IPS-15b (cell line): ENCODE measurements around the gene HFE.
A peak's percentile ranks its signal among the peaks of the same experiment; 100 is the strongest.
"Not testable (repeated sequence)": the region's sequence is repeated elsewhere in the genome, so short reads cannot be mapped to it uniquely, and the experiment has no call there.

Source experiments
- H3K27me3 ChIP-seq: one replicate; pipeline ENCODE4 v1.6.1; 2013; ENCODE audit warnings: low read length; ENCODE audit not compliant: control insufficient read depth, insufficient read depth
- H3K36me3 ChIP-seq: one replicate; pipeline ENCODE4 v1.6.1; 2013; ENCODE audit warnings: low read length; ENCODE audit not compliant: control insufficient read depth, insufficient read depth
- H3K4me1 ChIP-seq: one replicate; pipeline ENCODE4 v1.6.1; 2013; ENCODE audit warnings: mild to moderate bottlenecking, low read length; ENCODE audit not compliant: control insufficient read depth, insufficient read depth
- H3K4me3 ChIP-seq: one replicate; pipeline ENCODE4 v1.5.1; 2013; ENCODE audit warnings: low read depth, low read length
- H3K9ac ChIP-seq: one replicate; pipeline ENCODE4 v1.6.1; 2013; ENCODE audit warnings: low read depth, mild to moderate bottlenecking, low read length
- H3K9me3 ChIP-seq: one replicate; pipeline ENCODE4 v1.6.1; 2013; ENCODE audit warnings: mild to moderate bottlenecking, low read length; ENCODE audit not compliant: control insufficient read depth, insufficient read depth

HFE gene, protein sequence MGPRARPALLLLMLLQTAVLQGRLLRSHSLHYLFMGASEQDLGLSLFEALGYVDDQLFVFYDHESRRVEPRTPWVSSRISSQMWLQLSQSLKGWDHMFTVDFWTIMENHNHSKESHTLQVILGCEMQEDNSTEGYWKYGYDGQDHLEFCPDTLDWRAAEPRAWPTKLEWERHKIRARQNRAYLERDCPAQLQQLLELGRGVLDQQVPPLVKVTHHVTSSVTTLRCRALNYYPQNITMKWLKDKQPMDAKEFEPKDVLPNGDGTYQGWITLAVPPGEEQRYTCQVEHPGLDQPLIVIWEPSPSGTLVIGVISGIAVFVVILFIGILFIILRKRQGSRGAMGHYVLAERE

DNA sequence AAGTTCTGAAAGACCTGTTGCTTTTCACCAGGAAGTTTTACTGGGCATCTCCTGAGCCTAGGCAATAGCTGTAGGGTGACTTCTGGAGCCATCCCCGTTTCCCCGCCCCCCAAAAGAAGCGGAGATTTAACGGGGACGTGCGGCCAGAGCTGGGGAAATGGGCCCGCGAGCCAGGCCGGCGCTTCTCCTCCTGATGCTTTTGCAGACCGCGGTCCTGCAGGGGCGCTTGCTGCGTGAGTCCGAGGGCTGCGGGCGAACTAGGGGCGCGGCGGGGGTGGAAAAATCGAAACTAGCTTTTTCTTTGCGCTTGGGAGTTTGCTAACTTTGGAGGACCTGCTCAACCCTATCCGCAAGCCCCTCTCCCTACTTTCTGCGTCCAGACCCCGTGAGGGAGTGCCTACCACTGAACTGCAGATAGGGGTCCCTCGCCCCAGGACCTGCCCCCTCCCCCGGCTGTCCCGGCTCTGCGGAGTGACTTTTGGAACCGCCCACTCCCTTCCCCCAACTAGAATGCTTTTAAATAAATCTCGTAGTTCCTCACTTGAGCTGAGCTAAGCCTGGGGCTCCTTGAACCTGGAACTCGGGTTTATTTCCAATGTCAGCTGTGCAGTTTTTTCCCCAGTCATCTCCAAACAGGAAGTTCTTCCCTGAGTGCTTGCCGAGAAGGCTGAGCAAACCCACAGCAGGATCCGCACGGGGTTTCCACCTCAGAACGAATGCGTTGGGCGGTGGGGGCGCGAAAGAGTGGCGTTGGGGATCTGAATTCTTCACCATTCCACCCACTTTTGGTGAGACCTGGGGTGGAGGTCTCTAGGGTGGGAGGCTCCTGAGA lies at the start of gene HFE:
HFE (plus strand) TSS at position 146 of the 832 bp plus-strand sequence; CDS start at position 158, 12 bp downstream.
- Histone ChIP-seq H3K9me3 (no peaks in the 10 kb centered on the region), H3K9ac (peak within 1 kb of the TSS; percentile 73), H3K4me1 (peaks cover 7% of the 10 kb centered on the region), H3K27me3 (no peaks in the 10 kb centered on the region), H3K4me3 (peak within 1 kb of the TSS; percentile 70), H3K36me3 (no peaks in the 10 kb centered on the region)

DNA sequence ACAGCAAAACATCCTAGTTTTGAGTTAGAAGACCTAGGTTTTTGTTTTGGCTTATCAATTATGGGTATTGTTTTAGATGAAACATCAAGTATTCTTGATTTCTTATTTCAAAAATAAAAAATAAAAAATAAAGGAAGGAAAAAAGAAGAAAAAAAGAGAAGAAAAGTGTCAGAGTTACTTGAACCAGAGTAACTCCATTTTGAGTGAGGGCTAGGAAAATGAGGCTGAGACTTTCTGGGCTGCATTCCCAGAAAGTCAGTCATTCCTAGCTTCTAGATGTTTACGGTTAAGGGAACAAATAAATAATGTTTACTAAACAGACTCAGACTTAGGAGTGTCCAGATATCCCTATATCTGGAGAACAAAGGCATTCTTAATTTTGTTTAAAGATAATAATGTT lies 45.3 kb upstream of the HFE start:
- Histone ChIP-seq H3K4me1 (no peaks in the 10 kb centered on the region), H3K27me3 (no peaks in the 10 kb centered on the region), H3K9me3 (no peaks in the 10 kb centered on the region), H3K9ac (no peak overlapping the region), H3K4me3 (no peak overlapping the region), H3K36me3 (no peaks in the 10 kb centered on the region)

DNA sequence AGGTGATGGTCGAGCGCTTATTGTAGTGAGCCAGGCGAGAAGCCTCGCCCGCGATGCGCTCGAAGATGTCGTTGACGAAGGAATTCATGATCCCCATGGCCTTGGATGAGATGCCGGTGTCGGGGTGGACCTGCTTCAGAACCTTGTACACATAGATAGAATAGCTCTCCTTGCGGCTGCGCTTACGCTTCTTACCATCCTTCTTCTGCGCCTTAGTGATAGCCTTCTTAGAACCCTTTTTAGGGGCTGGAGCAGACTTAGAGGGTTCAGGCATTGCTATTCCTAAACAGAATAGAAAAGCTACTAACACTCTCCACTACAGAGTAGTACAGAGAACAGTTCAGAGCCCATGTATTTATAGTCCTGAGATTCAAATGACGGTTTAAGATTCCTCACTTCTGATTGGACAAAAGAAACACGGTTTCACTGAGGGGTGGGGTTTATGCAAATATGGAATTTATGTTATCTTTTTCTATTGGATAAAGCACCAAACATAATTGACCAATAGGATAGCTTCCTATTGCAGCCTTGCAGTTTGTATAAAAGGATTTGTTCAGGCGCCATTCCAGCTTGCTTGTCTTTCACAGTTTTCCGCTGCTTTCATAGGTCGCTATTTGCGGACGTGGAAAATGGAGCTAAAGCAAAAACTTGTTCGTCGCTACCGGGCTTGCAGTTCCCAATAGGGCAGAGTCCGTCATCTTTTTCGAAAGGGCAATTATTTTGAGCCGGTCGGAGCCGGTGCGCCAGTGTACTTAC lies 43.7 kb upstream of the HFE start:
- Histone ChIP-seq H3K9me3 (no peaks in the 10 kb centered on the region), H3K4me3 (peak overlapping the region; percentile 62), H3K27me3 (no peaks in the 10 kb centered on the region), H3K4me1 (no peaks in the 10 kb centered on the region), H3K9ac (peak overlapping the region; percentile 98), H3K36me3 (no peaks in the 10 kb centered on the region)

DNA sequence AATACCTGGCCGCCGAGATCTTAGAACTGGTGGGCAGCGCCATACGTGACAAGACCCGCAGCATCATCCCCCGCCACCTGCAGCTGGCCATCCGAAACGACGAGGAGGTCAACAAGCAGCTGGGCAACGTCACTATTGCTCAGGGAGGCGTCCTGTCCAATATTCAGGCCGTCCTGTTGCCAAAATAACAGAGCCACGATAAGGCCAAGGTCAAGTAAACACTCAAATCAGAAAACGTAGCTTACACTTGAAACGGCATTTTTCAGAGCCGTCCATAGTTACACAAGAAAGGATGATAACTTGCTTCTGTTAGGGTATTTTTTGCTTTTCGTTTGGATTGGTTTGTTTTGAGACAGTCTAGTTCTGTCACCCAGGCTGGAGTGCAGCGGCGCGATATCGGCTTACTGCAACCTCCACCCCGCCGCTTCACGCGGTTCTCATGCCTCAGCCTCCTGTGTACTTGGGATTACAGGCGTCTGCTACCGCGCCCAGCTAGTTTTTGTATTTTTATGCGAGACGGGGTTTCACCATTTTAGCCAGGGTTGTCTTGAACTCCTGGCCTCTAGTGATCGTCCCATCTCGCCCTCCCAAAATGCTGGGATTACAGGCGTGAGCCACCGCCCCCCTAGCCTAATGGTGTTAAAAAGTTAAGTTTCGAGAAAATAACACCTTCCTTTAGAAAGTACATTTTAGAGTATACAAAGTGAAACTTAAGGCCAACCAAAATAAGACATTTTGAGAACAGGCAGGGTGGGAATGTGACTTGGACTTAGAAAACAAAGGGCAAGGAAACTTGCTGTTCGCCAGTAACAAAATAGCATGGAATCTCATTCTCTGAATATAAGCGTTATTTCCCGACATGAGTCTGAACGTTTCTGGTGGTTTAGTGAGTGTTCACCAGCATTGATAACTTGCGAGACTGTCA lies 42.8 kb upstream of the HFE start:
- Histone ChIP-seq H3K9me3 (no peaks in the 10 kb centered on the region), H3K9ac (peak overlapping the region; percentile 91), H3K36me3 (no peaks in the 10 kb centered on the region), H3K4me1 (no peaks in the 10 kb centered on the region), H3K4me3 (peak overlapping the region; percentile 61), H3K27me3 (no peaks in the 10 kb centered on the region)

DNA sequence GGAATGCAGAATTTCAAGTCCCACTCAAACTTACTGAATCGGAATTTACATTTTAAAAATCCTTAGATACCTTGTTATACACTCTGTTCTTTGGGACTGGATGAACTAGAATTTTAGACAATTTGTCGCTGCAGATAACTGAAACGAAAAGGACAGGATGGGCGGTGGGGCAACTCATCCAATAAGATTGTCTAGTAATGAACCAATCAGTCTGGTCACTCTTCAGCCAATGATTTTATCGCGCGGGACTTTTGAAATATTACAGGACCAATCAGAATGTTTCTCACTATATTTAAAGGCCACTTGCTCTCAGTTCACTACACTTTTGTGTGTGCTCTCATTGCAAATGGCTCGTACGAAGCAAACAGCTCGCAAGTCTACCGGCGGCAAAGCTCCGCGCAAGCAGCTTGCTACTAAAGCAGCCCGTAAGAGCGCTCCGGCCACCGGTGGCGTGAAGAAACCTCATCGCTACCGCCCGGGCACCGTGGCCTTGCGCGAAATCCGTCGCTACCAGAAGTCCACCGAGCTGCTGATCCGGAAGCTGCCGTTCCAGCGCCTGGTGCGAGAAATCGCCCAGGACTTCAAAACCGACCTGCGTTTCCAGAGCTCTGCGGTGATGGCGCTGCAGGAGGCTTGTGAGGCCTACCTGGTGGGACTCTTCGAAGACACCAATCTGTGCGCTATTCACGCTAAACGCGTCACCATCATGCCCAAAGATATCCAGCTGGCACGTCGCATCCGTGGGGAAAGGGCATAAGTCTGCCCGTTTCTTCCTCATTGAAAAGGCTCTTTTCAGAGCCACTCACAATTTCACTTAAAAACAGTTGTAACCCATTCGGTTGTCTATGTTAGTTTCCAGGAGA lies 41.9 kb upstream of the HFE start:
- Histone ChIP-seq H3K36me3 (no peaks in the 10 kb centered on the region), H3K9me3 (no peaks in the 10 kb centered on the region), H3K27me3 (no peaks in the 10 kb centered on the region), H3K9ac (peak overlapping the region; percentile 91), H3K4me3 (peak overlapping the region; percentile 61), H3K4me1 (no peaks in the 10 kb centered on the region)

DNA sequence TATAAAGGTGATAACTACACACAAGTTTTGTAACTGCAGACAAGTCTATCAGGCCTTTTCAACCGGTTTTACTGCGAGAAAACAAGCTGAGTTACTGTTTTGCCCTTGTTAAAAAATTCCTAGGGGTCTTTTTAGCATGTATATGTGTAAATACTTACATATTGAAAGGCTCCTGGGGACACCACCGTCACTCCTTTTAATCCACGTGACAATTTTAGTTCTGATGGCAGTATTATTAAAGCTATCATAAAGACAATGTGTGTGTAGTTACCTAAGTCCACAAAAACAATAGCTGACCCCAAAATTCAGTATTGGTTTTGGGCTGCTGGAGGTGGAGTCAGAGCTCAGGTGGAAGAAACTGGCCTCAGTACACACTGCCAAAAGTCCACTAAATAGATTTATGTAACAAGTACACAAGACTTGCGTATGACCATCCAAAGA lies 41.3 kb upstream of the HFE start:
- Histone ChIP-seq H3K36me3 (no peaks in the 10 kb centered on the region), H3K4me3 (peak overlapping the region; percentile 61), H3K9me3 (no peaks in the 10 kb centered on the region), H3K4me1 (no peaks in the 10 kb centered on the region), H3K27me3 (no peaks in the 10 kb centered on the region), H3K9ac (peak overlapping the region; percentile 87)

DNA sequence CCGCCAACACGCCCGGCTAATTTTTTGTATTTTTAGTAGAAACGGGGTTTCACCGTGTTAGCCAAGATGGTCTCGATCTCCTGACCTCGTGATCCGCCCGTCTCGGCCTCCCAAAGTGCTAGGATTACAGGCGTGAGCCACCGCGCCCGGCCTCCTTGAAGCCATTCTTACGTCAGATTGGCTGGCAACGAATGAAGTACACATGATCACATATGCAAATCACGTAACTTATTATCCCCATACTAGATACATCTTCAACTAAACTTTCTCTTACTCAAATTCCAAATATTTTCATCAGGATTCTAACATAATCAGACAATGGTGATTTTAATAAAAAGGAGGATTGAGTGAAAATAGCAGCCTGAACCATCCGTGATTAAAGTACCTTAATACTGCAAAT lies 39.9 kb upstream of the HFE start:
- H3K4me1 ChIP-seq, H3K4me3 ChIP-seq, H3K36me3 ChIP-seq, H3K9me3 ChIP-seq, H3K27me3 ChIP-seq, H3K9ac ChIP-seq: not testable (repeated sequence)

DNA sequence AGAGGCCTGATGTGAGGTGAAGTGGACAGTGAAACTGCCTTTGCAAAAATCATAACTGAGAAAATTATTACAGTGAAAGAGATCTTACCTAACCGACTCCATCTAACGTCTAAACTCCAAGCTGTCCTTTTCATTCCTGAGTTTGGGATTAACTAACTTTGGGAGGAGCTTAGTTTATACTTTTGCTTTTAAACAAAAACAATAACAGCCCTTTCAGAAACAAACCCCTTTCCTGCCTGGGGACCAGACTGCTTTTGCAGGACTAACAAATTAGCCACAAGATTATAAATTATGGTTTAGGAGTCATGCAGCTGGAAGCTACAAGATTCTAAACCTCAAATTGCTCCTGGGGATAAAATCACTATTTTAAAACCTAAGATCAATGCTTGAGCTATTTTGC lies 38.6 kb upstream of the HFE start:
- no peaks in the 10 kb centered on the region for H3K27me3 ChIP-seq
- no peaks in the 10 kb centered on the region for H3K9me3 ChIP-seq
- H3K4me1 ChIP-seq: peaks cover 5% of the 10 kb centered on the region
- H3K9ac ChIP-seq: no peak overlapping the region
- H3K36me3 ChIP-seq: no peaks in the 10 kb centered on the region
- no peak overlapping the region for H3K4me3 ChIP-seq

DNA sequence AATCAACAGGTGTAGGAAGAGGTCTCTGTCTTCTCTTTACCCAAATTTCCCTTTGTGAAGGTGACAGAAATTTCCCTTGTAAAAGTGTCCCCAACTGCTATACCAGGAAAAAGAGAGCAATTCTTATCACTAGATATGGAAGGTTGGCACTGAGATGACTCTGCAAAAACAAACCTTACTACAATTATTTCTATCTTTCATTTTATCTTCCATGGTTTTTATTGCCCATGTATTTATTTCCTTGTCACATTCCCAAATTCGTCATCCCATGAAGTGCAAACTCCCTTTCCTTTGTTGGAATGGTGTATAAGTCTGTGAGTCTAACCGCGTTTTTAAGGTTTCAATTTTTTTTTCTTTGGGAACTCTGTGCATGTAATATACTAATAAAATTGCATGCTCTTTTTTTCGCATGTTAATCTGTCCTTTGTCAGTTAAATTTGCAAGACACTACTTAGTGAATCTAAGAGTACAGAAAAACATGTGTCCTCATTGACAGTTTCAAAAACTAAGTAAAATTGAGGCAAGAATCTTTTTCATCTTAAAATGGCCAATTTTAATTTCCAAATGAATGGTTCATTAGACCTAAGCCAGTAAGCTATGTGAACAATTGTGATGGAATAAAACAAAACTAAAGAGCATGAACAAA lies 35.4 kb upstream of the HFE start:
- no peaks in the 10 kb centered on the region for H3K27me3 ChIP-seq
- no peak overlapping the region for H3K4me3 ChIP-seq
- no peak overlapping the region for H3K9ac ChIP-seq

DNA sequence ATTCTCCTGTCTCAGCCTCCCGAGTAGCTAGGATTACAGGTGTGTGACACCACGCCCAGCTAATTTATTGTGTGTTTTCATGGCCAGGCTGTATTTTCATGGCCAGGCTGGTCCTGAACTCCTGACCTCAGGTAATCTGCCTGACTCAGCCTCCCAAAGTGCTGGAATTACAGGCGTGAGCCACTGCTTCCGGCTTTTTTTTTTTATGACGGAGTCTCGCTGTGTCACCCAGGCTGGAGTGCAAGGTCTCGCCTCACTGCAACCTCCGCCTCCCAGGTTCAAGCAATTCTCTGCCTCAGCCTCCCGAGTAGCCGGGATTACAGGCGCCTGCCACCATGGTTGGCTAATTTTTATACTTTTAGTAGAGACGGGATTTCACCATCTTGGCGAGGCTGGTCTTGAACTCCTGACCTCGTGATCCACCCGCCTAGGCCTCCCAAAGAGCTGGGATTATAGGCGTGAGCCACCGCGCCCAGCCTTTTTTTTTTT lies 34.4 kb upstream of the HFE start:
- H3K9me3 ChIP-seq, H3K4me1 ChIP-seq, H3K4me3 ChIP-seq, H3K9ac ChIP-seq, H3K36me3 ChIP-seq, H3K27me3 ChIP-seq: not testable (repeated sequence)

More for the DNA sequence above, 35.4 kb upstream of the HFE start:
- Histone ChIP-seq H3K9me3 (no peaks in the 10 kb centered on the region), H3K4me1 (peaks cover 5% of the 10 kb centered on the region), H3K36me3 (no peaks in the 10 kb centered on the region)
